A673 (cell line): ENCODE results near the gene VMAC.
"Not testable (repeated sequence)": the region's sequence is repeated elsewhere in the genome, so short reads cannot be mapped to it uniquely, and the experiment has no call there.

Source experiments
- EZH2 ChIP-seq: fragments of 200-600 bp; sonication (generic); IDR thresholded peaks from 2 replicates; pipeline ENCODE4 v1.6.1; 2017; ENCODE audit warnings: borderline replicate concordance, low read depth, mild to moderate bottlenecking, mixed read lengths, antibody characterized with exemption, low read length; ENCODE audit not compliant: poor library complexity, severe bottlenecking
- TF ChIP-seq, protein P1 (sequence below): fragments of 300-800, 200-600 bp; sonication (generic); conservative IDR thresholded peaks from 2 replicates; pipeline ENCODE4 v1.5.1; 2017; ENCODE audit warnings: low read depth, mild to moderate bottlenecking, antibody characterized with exemption, low read length, moderate library complexity, mixed read lengths

GRCh38 chr19:5884065-5884811 is 20.4 kb upstream of the VMAC start:
- TF ChIP-seq, protein P1, sequence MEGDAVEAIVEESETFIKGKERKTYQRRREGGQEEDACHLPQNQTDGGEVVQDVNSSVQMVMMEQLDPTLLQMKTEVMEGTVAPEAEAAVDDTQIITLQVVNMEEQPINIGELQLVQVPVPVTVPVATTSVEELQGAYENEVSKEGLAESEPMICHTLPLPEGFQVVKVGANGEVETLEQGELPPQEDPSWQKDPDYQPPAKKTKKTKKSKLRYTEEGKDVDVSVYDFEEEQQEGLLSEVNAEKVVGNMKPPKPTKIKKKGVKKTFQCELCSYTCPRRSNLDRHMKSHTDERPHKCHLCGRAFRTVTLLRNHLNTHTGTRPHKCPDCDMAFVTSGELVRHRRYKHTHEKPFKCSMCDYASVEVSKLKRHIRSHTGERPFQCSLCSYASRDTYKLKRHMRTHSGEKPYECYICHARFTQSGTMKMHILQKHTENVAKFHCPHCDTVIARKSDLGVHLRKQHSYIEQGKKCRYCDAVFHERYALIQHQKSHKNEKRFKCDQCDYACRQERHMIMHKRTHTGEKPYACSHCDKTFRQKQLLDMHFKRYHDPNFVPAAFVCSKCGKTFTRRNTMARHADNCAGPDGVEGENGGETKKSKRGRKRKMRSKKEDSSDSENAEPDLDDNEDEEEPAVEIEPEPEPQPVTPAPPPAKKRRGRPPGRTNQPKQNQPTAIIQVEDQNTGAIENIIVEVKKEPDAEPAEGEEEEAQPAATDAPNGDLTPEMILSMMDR: not testable (repeated sequence)
- TF ChIP-seq EZH2: not testable (repeated sequence)
